ENCODE data around the gene WDR18. TPM values are rescaled to one million over a fixed set of nuclear protein-coding genes. Genes with fewer than 3 reads are reported as not detected.
"Not testable (repeated sequence)": the region's sequence is repeated elsewhere in the genome, so short reads cannot be mapped to it uniquely, and the experiment has no call there.

The WDR18 gene
- total RNA-seq, 4 donors from 2014 or later = 13.6 to 34.9 (median 17.3) TPM

- no peak overlapping the region for H3K4me3 ChIP-seq
- H3K27me3 ChIP-seq = no peaks in the 10 kb centered on the region
- H3K4me1 ChIP-seq = no peaks in the 10 kb centered on the region
- intact Hi-C loops (cut with DNase I; ENCODE audit: low total_unique reads) = no loop called here
- TF ChIP-seq, protein P1, sequence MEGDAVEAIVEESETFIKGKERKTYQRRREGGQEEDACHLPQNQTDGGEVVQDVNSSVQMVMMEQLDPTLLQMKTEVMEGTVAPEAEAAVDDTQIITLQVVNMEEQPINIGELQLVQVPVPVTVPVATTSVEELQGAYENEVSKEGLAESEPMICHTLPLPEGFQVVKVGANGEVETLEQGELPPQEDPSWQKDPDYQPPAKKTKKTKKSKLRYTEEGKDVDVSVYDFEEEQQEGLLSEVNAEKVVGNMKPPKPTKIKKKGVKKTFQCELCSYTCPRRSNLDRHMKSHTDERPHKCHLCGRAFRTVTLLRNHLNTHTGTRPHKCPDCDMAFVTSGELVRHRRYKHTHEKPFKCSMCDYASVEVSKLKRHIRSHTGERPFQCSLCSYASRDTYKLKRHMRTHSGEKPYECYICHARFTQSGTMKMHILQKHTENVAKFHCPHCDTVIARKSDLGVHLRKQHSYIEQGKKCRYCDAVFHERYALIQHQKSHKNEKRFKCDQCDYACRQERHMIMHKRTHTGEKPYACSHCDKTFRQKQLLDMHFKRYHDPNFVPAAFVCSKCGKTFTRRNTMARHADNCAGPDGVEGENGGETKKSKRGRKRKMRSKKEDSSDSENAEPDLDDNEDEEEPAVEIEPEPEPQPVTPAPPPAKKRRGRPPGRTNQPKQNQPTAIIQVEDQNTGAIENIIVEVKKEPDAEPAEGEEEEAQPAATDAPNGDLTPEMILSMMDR (IDR thresholded peaks at IDR 0.05) = no peak
- TF ChIP-seq POLR2A (IDR thresholded peaks at IDR 0.05) = no peak
- no peak overlapping the region for H3K27ac ChIP-seq
- H3K9me3 ChIP-seq = no peaks in the 10 kb centered on the region
- no peaks in the 10 kb centered on the region for H3K36me3 ChIP-seq
- DNase-seq = no peak
These were observed 27.2 kb upstream of the WDR18 start for GRCh38 chr19:956766-957440.

DNA sequence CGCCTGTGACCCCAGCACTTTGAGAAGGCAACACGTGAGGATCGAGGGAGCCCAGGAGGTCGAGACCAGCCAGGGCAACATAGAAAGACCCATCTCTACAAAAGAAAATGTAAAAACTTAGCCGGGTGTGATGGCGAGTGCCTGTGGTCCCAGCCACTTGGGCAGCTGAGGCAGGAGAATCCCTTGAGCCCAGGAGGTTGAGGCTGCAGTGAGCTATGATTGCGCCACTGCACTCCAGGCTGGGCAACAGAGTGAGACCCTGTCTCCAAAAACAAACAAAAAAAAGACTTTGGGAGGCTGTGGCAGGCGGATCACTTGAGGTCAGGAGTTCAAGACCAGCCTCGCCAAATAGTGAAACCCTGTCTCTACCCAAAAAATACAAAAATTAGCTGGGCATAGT lies 26.6 kb upstream of the WDR18 start:
- intact Hi-C loops (cut with DNase I; ENCODE audit: low total_unique reads); H3K4me3 ChIP-seq; H3K27me3 ChIP-seq: not testable (repeated sequence)

GRCh38 chr19:958967-959855 lies 24.9 kb upstream of the WDR18 start:
- Histone ChIP-seq H3K4me1 (no peaks in the 10 kb centered on the region), H3K27ac (no peak overlapping the region), H3K36me3 (no peaks in the 10 kb centered on the region), H3K9me3 (no peaks in the 10 kb centered on the region), H3K27me3 (no peaks in the 10 kb centered on the region), H3K4me3 (no peak overlapping the region)
- intact Hi-C loops (cut with DNase I; ENCODE audit: low total_unique reads) = no loop called here
- no peak for TF ChIP-seq POLR2A (IDR thresholded peaks at IDR 0.05)
- TF ChIP-seq, protein P1 (IDR thresholded peaks at IDR 0.05) = no peak
- no peak for DNase-seq

More for the DNA sequence above, 26.6 kb upstream of the WDR18 start:
- H3K27ac ChIP-seq, H3K36me3 ChIP-seq, H3K9me3 ChIP-seq, DNase-seq, H3K4me1 ChIP-seq: not testable (repeated sequence)

DNA sequence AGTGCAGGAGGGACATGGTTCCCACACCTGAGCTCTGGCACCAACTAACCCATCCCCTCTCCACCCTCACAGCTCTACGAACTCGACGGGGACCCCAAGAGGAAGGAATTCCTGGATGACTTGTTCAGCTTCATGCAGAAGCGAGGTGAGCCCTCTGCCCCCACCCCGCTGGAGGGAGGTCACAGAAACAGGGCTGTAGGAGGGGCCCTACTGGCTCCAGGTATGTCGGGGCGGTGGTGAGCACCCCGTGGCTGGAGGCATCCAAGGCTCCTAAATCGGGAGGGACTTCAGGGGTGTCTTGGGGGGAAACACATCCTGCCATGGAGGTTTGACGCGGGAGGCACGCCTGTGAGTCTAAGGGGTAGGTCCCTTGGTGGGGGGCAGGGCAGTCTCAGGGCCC lies 24.1 kb upstream of the WDR18 start:
- Histone ChIP-seq H3K36me3 (no peaks in the 10 kb centered on the region), H3K27me3 (no peaks in the 10 kb centered on the region), H3K9me3 (no peaks in the 10 kb centered on the region), H3K4me3 (no peak overlapping the region), H3K27ac (no peak overlapping the region), H3K4me1 (no peaks in the 10 kb centered on the region)
- intact Hi-C loops (cut with DNase I; ENCODE audit: low total_unique reads) = no loop called here
- no peak for DNase-seq
- TF ChIP-seq POLR2A (IDR thresholded peaks at IDR 0.05) = no peak
- TF ChIP-seq, protein P1 (IDR thresholded peaks at IDR 0.05) = no peak

DNA sequence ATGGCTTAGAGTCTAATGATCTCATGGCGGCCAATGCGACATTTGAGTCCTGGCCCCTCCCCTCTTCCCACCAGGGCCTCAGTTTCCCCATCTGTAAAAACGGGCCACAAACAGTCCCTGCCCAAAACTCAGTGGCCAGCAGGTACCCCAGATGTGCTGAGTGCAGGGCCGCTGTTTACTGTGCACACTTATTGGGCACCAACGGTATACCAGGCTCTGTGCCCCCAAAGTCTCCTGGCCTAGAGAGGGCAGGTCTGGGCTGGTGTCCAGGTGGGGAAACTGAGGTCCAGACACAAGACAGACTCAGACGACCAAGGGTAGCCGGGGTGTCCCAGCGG lies 23.6 kb upstream of the WDR18 start:
- TF ChIP-seq, protein P1 (IDR thresholded peaks at IDR 0.05) = no peak
- no peak for TF ChIP-seq POLR2A (IDR thresholded peaks at IDR 0.05)
- DNase-seq = no peak
- Histone ChIP-seq H3K36me3 (no peaks in the 10 kb centered on the region), H3K9me3 (no peaks in the 10 kb centered on the region), H3K27ac (no peak overlapping the region), H3K4me3 (no peak overlapping the region), H3K4me1 (no peaks in the 10 kb centered on the region), H3K27me3 (no peaks in the 10 kb centered on the region)
- intact Hi-C loops (cut with DNase I; ENCODE audit: low total_unique reads) = no loop called here

Data from uterus (tissue), 4 donors.